Neuron (in vitro differentiated cells): ENCODE measurements around the gene NFAM1.

Source experiments
- H2AFZ ChIP-seq: one replicate; pipeline ENCODE4 v1.6.1; 2013; ENCODE audit warnings: low read depth, mild to moderate bottlenecking, inconsistent platforms, low read length, moderate library complexity
- H3K27me3 ChIP-seq: one replicate; pipeline ENCODE4 v1.6.1; 2013; ENCODE audit warnings: low read length; ENCODE audit not compliant: insufficient read depth
- H3K36me3 ChIP-seq: one replicate; pipeline ENCODE4 v1.6.1; 2013; ENCODE audit warnings: low read length; ENCODE audit not compliant: insufficient read depth
- H3K4me1 ChIP-seq: one replicate; pipeline ENCODE4 v1.6.1; 2013; ENCODE audit warnings: low read length; ENCODE audit not compliant: insufficient read depth
- H3K4me3 ChIP-seq: 2 replicates; pipeline ENCODE4 v1.5.1; 2013; ENCODE audit warnings: mild to moderate bottlenecking, low read length, moderate library complexity
- H3K9me3 ChIP-seq: one replicate; pipeline ENCODE4 v1.6.1; 2013; ENCODE audit warnings: low read length

NFAM1 gene

GRCh38 chr22:42432020-42432596, at the start of gene NFAM1:
NFAM1 (minus strand) TSS chr22:42432403; CDS start chr22:42432357, 46 bp downstream.
- Histone ChIP-seq H3K9me3 (no peaks in the 10 kb centered on the region), H3K27me3 (peaks cover 38% of the 10 kb centered on the region), H2AFZ (no peak within 1 kb of the TSS), H3K4me3 (peak within 1 kb of the TSS; percentile 23), H3K4me1 (peaks cover 29% of the 10 kb centered on the region), H3K36me3 (no peaks in the 10 kb centered on the region)

DNA sequence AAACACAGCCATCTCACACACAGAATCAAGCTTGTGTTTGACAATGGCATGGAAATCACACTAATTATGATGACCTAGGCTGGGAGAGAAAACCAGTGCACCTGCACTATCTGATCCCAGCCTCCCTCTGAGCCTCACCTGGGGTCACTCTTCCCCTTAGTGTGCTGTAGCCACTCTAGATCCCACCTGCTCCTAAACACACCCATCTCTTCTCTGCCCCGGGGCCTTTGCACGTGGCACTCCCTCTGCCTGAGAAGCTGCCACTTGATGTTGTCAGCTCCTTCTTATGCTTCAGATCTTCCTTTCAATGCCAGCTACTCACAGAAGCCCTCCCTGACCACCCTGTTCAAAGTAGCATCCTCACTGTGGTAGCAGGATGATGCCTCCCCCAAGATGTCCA, 42.9 kb upstream of the NFAM1 start:
- no peaks in the 10 kb centered on the region for H3K4me1 ChIP-seq
- H3K4me3 ChIP-seq, result no peak overlapping the region
- no peaks in the 10 kb centered on the region for H3K9me3 ChIP-seq

DNA sequence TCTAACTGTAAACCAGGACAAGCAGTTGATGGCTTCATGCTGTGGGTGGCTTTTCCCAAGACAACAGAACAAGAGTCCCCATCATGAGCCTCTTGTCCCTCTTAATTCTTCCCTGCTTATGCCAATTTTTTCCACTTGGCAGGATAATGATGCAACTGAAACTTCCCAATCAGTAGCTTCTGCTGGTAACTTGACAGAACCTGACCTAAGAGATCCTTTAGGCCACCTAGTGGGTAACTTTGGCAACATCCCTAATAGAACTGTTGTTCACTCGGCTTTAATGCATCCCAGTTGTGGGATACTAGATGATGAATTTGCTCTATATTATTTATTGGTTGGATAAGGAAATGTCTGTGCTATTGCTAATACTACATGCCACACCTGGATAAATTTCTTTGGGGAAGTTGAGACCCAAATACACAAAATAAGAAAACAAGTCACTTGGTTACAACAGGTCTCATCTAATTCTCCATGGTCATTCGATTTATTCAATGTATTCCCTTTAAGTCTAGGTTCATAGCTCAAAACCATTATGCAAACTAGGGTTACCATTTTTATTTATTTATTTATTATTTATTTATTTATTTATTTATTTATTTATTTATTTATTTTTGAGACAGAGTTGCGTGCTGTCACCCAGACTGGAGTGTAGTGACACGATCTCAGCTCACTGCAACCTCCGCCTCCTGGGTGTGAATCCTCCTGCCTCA, 41.4 kb upstream of the NFAM1 start:
- Histone ChIP-seq H3K4me3 (no peak overlapping the region), H3K27me3 (no peaks in the 10 kb centered on the region), H3K36me3 (no peaks in the 10 kb centered on the region), H3K4me1 (no peaks in the 10 kb centered on the region), H3K9me3 (no peaks in the 10 kb centered on the region), H2AFZ (no peak overlapping the region)

More for the DNA sequence above, 42.9 kb upstream of the NFAM1 start:
- Histone ChIP-seq H2AFZ (no peak overlapping the region), H3K36me3 (no peaks in the 10 kb centered on the region), H3K27me3 (no peaks in the 10 kb centered on the region)

- H3K36me3 ChIP-seq, result no peaks in the 10 kb centered on the region
- H3K9me3 ChIP-seq, result no peaks in the 10 kb centered on the region
- no peak overlapping the region for H3K4me3 ChIP-seq
- no peaks in the 10 kb centered on the region for H3K4me1 ChIP-seq
- H2AFZ ChIP-seq, result no peak overlapping the region
- no peaks in the 10 kb centered on the region for H3K27me3 ChIP-seq
Observed at GRCh38 chr22:42472671-42473070, 40.5 kb upstream of the NFAM1 start.

- Histone ChIP-seq H3K27me3 (no peaks in the 10 kb centered on the region), H3K36me3 (no peaks in the 10 kb centered on the region), H2AFZ (no peak overlapping the region), H3K4me1 (no peaks in the 10 kb centered on the region), H3K4me3 (no peak overlapping the region), H3K9me3 (no peaks in the 10 kb centered on the region)
Observed at GRCh38 chr22:42471441-42471840, 39.2 kb upstream of the NFAM1 start.

- H3K27me3 ChIP-seq, result no peaks in the 10 kb centered on the region
- no peaks in the 10 kb centered on the region for H3K9me3 ChIP-seq
- H3K36me3 ChIP-seq, result no peaks in the 10 kb centered on the region
- H3K4me3 ChIP-seq, result no peak overlapping the region
- H3K4me1 ChIP-seq, result no peaks in the 10 kb centered on the region
- H2AFZ ChIP-seq, result no peak overlapping the region
Observed at GRCh38 chr22:42470366-42471082, 38.3 kb upstream of the NFAM1 start.

- H3K4me3 ChIP-seq, result no peak overlapping the region
- H2AFZ ChIP-seq, result no peak overlapping the region
- no peaks in the 10 kb centered on the region for H3K9me3 ChIP-seq
- no peaks in the 10 kb centered on the region for H3K27me3 ChIP-seq
- no peaks in the 10 kb centered on the region for H3K36me3 ChIP-seq
- H3K4me1 ChIP-seq, result no peaks in the 10 kb centered on the region
Observed at GRCh38 chr22:42468841-42469240, 36.6 kb upstream of the NFAM1 start.

- Histone ChIP-seq H3K4me1 (peaks cover 6% of the 10 kb centered on the region), H3K36me3 (no peaks in the 10 kb centered on the region), H3K27me3 (no peaks in the 10 kb centered on the region), H3K9me3 (no peaks in the 10 kb centered on the region), H2AFZ (no peak overlapping the region), H3K4me3 (no peak overlapping the region)
Observed at GRCh38 chr22:42462016-42462415, 29.8 kb upstream of the NFAM1 start.

DNA sequence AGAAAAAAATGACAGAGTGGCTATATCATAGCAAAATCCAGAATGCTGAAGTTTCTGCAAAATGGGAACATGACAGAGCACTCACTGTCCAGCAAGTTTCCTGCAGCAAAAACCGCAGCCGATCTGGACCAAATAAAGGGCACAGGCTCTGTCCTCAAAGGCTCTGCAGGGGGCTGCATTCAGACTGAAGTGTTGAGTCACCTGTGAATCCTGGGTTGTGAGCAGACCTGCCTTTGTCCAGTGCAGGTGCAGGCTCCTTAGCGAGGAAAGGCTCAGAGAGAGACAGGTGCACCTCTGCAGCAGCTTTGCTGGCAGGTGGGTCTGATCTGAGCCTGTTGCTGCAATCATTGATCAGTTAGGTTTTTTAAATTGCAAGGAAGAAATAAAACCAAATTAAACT, 29.3 kb upstream of the NFAM1 start:
- Histone ChIP-seq H3K27me3 (no peaks in the 10 kb centered on the region), H3K4me1 (peaks cover 6% of the 10 kb centered on the region), H3K36me3 (no peaks in the 10 kb centered on the region), H3K9me3 (no peaks in the 10 kb centered on the region), H3K4me3 (no peak overlapping the region), H2AFZ (no peak overlapping the region)

DNA sequence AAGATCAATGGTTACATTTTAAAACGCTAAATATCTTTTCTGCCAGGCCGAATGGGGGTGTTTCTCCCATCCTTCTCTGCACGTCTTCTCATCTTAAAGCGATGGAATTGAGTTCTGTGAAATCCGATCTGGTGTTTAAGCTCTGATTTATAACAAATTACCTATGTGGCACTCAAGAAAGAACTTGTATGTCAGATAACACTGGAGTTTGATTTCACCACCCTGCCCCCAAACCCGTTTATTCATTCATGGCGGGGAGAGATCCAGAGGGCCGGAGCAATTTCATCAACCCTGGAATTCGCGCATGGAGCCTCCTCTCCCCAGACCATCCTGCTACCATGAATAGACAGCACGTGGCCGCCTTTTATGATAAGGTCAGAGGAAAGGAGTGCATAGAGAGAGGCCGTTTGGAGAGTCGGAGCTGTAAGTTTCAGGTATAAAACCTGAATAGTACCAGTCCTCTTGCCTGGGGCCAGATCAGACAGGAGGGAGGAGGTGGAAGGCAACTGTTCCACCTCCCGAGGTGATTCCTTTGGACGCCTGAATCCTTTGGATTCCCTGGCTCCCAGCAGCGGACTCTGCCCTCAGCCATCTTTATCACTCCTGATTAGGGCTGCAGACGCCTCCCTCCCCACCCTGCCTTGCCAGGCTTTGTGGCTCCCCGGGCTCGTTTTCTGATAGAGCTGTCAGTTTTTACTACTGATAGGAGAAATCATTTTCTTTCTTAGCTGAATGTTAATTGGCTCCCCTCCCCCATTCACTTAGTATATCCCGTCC, 27.3 kb upstream of the NFAM1 start:
- Histone ChIP-seq H3K4me3 (no peak overlapping the region), H3K36me3 (no peaks in the 10 kb centered on the region), H2AFZ (no peak overlapping the region), H3K9me3 (no peaks in the 10 kb centered on the region), H3K27me3 (no peaks in the 10 kb centered on the region), H3K4me1 (peaks cover 6% of the 10 kb centered on the region)

- Histone ChIP-seq H2AFZ (no peak overlapping the region), H3K9me3 (no peaks in the 10 kb centered on the region), H3K27me3 (no peaks in the 10 kb centered on the region), H3K36me3 (no peaks in the 10 kb centered on the region), H3K4me1 (no peaks in the 10 kb centered on the region), H3K4me3 (no peak overlapping the region)
Observed at GRCh38 chr22:42452916-42453315, 20.7 kb upstream of the NFAM1 start.

- H3K36me3 ChIP-seq, result no peaks in the 10 kb centered on the region
- H2AFZ ChIP-seq, result no peak overlapping the region
- no peak overlapping the region for H3K4me3 ChIP-seq
- no peaks in the 10 kb centered on the region for H3K4me1 ChIP-seq
- H3K27me3 ChIP-seq, result no peaks in the 10 kb centered on the region
- H3K9me3 ChIP-seq, result no peaks in the 10 kb centered on the region
Observed at GRCh38 chr22:42452456-42452855, 20.3 kb upstream of the NFAM1 start.
